Endodermal cell (in vitro differentiated cells): ENCODE measurements around the gene GAREM1. TPM values are rescaled to one million over a fixed set of nuclear protein-coding genes. Genes with fewer than 3 reads are reported as not detected.

Experiments used
- DNase-seq: peaks from one replicate; pipeline ENCODE4 v3.0.0-alpha.2; 2017
- H3K27ac ChIP-seq: 2 replicates; pipeline ENCODE4 v1.5.1; 2013; ENCODE audit warnings: mild to moderate bottlenecking, low read depth, low read length, moderate library complexity
- H3K27me3 ChIP-seq: 2 replicates; pipeline ENCODE4 v1.6.1; 2013; ENCODE audit warnings: mild to moderate bottlenecking, low read length, moderate library complexity; ENCODE audit not compliant: insufficient read depth, control insufficient read depth, poor library complexity, severe bottlenecking
- H3K36me3 ChIP-seq: 2 replicates; pipeline ENCODE4 v1.7.0; 2013; ENCODE audit warnings: mild to moderate bottlenecking, low read length, moderate library complexity; ENCODE audit not compliant: control insufficient read depth, insufficient read depth
- H3K4me1 ChIP-seq: one replicate; pipeline ENCODE4 v1.7.0; 2013; ENCODE audit warnings: low read length; ENCODE audit not compliant: control insufficient read depth, insufficient read depth
- H3K4me3 ChIP-seq: 2 replicates; pipeline ENCODE4 v1.5.1; 2013; ENCODE audit warnings: mild to moderate bottlenecking, low read length, moderate library complexity
- H3K9ac ChIP-seq: 2 replicates; pipeline ENCODE4 v1.6.1; 2013; ENCODE audit warnings: mild to moderate bottlenecking, low read length, moderate library complexity; ENCODE audit not compliant: poor library complexity, severe bottlenecking; ENCODE audit errors: extremely low read depth
- H3K9me3 ChIP-seq: 2 replicates; pipeline ENCODE4 v1.6.1; 2013; ENCODE audit warnings: mild to moderate bottlenecking, low read length, moderate library complexity; ENCODE audit not compliant: control insufficient read depth
- H3K27ac Mint-ChIP-seq: 2 replicates; pipeline ENCODE4 v1.8.0; 2020; ENCODE audit warnings: mixed read lengths
- H3K27me3 Mint-ChIP-seq: 2 replicates; pipeline ENCODE4 v1.8.0; 2021; ENCODE audit warnings: mild to moderate bottlenecking, mixed read lengths; ENCODE audit not compliant: insufficient read depth
- H3K36me3 Mint-ChIP-seq: 2 replicates; pipeline ENCODE4 v1.8.0; 2020; ENCODE audit warnings: low read depth, mixed read lengths
- H3K4me1 Mint-ChIP-seq: 2 replicates; pipeline ENCODE4 v1.8.0; 2020; ENCODE audit warnings: mixed read lengths
- H3K4me3 Mint-ChIP-seq: 2 replicates; pipeline ENCODE4 v1.8.0; 2020; ENCODE audit warnings: mild to moderate bottlenecking, moderate library complexity, mixed read lengths
- H3K9me3 Mint-ChIP-seq: 2 replicates; pipeline ENCODE4 v1.8.0; 2020; ENCODE audit warnings: mild to moderate bottlenecking, mixed read lengths
- WGBS, 2 experiments: methylation state at CpG; one replicate each; pipeline versions ENCODE4 v1.1.5 to v1.1.7; 2013; ENCODE audit warnings: missing lambda C conversion rate in 2 of 2, mixed read lengths in 1 of 2; ENCODE audit not compliant: insufficient coverage in 1 of 2, insufficient read length in 1 of 2; 5-methylcytosine and 5-hydroxymethylcytosine counted together
- total RNA-seq, 2 donors: library from RNA; stranded (reverse); fragmentation: NEBNext Ultra II Directional in 1 of 2; extraction: Animal tissue kit (Norgen Biotek cat#: 25700) in 1 of 2; gene quantifications; 2 replicates in 1 of 2; 3 replicates in 1 of 2; pipeline ENCODE4 v1.2.1, GENCODE V29; 2021
- TF ChIP-seq, protein P1 (sequence below): fragments of 200-600 bp; sonication (generic); conservative IDR thresholded peaks from 2 replicates; pipeline ENCODE4 v1.5.0; 2021; ENCODE audit warnings: antibody characterized with exemption, mild to moderate bottlenecking

Gene GAREM1
- total RNA-seq, 2 donors from 2014 or later: 9.2 to 9.4 TPM

DNA sequence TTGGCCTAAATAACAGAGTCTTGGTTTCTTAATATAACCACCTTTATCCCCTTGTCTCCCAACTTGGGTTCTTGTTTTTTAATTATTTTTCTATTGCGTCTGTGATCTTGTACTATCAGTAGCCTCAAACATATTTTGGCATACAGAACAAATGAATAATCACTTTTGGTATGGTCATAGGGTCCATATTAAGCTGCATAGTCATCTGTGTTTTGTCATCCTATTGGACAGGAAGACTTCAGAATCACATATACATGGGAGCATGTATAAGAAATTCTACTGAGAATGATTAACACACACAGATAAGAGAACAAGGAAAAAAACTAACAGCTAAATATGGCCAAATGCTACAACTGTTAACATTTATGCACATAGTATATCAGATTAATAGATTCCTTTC is 154.8 kb downstream of the GAREM1 start:
- DNase-seq: no peak
- Histone ChIP-seq H3K27ac (no peak overlapping the region), H3K9me3 (no peaks in the 10 kb centered on the region), H3K4me1 (no peaks in the 10 kb centered on the region), H3K9ac (no peak overlapping the region), H3K4me3 (no peak overlapping the region), H3K27me3 (no peaks in the 10 kb centered on the region), H3K36me3 (no peaks in the 10 kb centered on the region)
- Mint-ChIP-seq H3K4me3 (no peak overlapping the region), H3K9me3 (no peaks in the 10 kb centered on the region), H3K27me3 (no peaks in the 10 kb centered on the region), H3K36me3 (no peaks in the 10 kb centered on the region), H3K27ac (no peak overlapping the region), H3K4me1 (no peaks in the 10 kb centered on the region)
- TF ChIP-seq, protein P1, sequence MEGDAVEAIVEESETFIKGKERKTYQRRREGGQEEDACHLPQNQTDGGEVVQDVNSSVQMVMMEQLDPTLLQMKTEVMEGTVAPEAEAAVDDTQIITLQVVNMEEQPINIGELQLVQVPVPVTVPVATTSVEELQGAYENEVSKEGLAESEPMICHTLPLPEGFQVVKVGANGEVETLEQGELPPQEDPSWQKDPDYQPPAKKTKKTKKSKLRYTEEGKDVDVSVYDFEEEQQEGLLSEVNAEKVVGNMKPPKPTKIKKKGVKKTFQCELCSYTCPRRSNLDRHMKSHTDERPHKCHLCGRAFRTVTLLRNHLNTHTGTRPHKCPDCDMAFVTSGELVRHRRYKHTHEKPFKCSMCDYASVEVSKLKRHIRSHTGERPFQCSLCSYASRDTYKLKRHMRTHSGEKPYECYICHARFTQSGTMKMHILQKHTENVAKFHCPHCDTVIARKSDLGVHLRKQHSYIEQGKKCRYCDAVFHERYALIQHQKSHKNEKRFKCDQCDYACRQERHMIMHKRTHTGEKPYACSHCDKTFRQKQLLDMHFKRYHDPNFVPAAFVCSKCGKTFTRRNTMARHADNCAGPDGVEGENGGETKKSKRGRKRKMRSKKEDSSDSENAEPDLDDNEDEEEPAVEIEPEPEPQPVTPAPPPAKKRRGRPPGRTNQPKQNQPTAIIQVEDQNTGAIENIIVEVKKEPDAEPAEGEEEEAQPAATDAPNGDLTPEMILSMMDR: no peak
- 94% methylated on average over 1 of the region's 1 CpG; no CpG with 5 or more reads in 1 of the 2 experiments for WGBS, 2 experiments

DNA sequence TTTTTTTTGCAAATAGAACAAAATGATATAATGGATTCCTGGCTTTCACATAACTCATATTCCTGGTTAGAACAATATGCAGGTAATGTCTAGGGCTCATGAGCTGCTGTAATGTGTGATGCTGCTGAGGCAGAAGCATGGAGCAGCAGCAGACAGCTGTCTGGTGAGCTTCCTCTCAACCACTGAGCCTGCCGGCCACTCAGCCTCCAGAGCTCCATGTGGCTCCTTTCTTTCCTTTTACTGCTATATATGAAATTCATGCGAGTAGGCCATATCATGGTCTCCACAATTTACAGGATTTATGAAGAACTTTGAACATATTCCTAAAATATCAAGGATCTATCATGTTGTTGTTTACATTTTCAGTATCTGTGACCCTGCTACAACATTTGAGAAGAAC is 159.9 kb downstream of the GAREM1 start:
- Mint-ChIP-seq H3K9me3 (no peaks in the 10 kb centered on the region), H3K36me3 (peaks cover 5% of the 10 kb centered on the region), H3K4me1 (no peaks in the 10 kb centered on the region), H3K27me3 (no peaks in the 10 kb centered on the region), H3K4me3 (no peak overlapping the region), H3K27ac (no peak overlapping the region)
- no peaks in the 10 kb centered on the region for H3K4me1 ChIP-seq
- TF ChIP-seq, protein P1: no peak
- no peaks in the 10 kb centered on the region for H3K36me3 ChIP-seq
- H3K4me3 ChIP-seq: no peak overlapping the region
- WGBS, 2 experiments: 78% methylated on average over 2 of the region's 2 CpGs; no CpG with 5 or more reads in 1 of the 2 experiments
- no peaks in the 10 kb centered on the region for H3K27me3 ChIP-seq
- DNase-seq: no peak
- H3K9me3 ChIP-seq: no peaks in the 10 kb centered on the region
- no peak overlapping the region for H3K9ac ChIP-seq
- no peak overlapping the region for H3K27ac ChIP-seq

DNA sequence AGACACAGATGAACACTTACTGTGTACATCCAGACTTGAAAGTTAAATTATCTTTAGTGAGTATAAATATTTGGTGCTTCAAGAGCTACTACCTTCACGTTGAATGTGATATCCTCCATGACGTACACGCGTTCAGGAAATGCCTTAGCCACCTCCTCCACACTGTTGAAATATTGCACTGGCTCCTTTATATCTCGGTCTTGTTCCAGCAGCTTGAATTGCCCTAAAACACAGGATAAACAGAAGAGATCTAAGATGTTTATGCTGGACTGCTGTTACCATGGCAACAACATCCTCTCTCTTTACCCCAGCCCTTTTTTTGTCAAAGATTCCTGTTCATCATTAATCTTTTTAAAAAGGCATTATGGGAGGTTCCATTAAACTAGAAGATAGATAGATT is 160.6 kb downstream of the GAREM1 start:
- no peaks in the 10 kb centered on the region for H3K4me1 Mint-ChIP-seq
- Histone ChIP-seq H3K9me3 (no peaks in the 10 kb centered on the region), H3K9ac (no peak overlapping the region), H3K4me3 (no peak overlapping the region), H3K36me3 (no peaks in the 10 kb centered on the region), H3K4me1 (no peaks in the 10 kb centered on the region), H3K27ac (no peak overlapping the region), H3K27me3 (no peaks in the 10 kb centered on the region)
- 88 to 94% methylated on average over 5 of the region's 5 CpGs for WGBS, 2 experiments
- H3K27ac Mint-ChIP-seq: no peak overlapping the region
- H3K36me3 Mint-ChIP-seq: peaks cover 5% of the 10 kb centered on the region
- H3K4me3 Mint-ChIP-seq: no peak overlapping the region
- H3K9me3 Mint-ChIP-seq: no peaks in the 10 kb centered on the region
- H3K27me3 Mint-ChIP-seq: no peaks in the 10 kb centered on the region
- no peak for DNase-seq
- TF ChIP-seq, protein P1: no peak
